ENCODE results near the gene HELZ2.
A peak's percentile ranks its signal among the peaks of the same experiment; 100 is the strongest.

HELZ2 gene

DNA sequence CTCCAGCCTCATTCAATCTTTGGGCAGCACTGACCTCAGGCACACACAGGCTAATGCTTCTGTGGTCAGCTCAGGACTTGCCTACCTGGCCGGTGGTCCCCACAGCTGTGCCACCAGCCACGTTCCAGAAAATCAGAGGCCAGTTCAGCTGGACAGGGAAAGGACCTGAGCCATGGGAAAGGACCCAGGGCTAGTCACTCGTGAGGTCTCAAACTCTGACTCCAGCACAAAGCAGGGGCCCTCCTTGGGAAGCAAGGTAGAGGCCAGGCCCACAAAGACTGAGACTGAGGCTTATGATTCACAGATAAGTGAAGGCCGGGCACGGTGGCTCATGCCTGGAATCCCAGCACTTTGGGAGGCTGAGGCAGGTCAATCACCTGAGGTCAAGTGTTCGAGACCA, 22.4 kb upstream of the HELZ2 start:
- DNase-seq = no peak

GRCh38 chr20:63595416-63596127, 21.5 kb upstream of the HELZ2 start:
- DNase-seq = no peak

GRCh38 chr20:63594043-63594561, 20.1 kb upstream of the HELZ2 start:
- no peak for DNase-seq

DNA sequence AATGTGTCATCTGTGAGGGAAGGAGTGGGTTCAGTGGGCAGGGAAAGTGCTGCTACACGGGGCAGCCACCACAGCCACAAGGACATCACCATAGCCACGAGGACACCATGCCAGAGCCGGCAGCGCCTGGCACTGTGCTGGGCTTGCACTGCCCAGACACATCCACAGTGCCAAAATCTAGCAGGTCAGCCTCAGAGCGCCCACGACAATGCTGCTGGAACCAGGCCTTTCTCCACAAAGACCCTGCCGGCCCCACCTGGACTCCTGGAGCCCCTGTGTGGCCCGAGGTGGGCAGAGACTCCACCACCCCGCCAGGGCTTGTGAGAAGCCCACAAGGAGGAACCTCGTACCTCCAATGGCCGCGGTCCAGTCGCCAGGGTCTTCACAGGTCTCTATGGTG, 18.6 kb upstream of the HELZ2 start:
- DNase-seq = no peak

GRCh38 chr20:63591786-63592355, 17.8 kb upstream of the HELZ2 start:
- no peak for DNase-seq

- no peak for DNase-seq
Measured at GRCh38 chr20:63591147-63591533, 17.1 kb upstream of the HELZ2 start.

DNA sequence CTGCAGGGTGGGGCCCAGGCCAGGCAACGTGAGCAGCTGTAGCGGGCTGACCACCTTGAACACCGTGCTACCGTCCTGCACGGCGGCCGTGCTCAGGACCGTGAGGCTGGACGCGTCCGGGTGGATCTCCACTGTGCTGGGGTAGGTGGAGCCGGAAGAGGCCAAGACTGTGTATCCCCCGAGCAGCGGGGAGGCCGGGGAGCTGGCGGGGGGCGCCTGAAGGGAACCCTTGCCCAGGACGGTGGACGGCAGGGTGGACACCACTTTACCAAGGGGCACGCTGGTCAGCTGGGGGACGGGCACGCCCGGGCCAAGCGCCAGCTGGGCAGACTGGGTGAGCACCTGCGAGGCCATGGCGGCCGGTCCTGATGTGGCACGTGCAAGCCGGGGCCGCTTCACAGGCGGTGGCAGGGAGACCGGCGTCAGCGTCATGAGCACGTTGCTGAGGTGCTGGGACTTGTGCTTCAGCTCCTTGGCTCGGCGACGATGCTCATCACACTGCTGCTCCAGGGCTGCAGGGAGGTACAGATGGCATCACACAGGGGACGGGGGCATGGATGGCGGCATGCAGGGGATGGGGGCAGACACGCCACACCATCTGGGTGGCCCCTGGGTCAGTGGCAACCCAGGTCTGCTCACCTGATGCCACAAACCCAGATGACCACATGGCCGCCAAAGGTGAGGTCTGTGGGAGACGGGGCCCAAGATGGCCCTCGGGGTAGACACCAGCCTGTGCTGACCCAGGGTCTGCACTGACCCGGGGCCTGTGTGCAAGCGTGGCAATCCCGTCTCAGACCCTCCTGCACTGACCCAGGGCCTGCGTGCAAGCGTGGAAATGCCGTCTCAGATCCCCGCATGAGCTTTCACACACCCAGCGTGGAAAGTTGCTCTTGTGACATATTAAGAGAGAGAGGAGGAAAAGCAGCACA, 16.4 kb upstream of the HELZ2 start:
- no peak for DNase-seq

- DNase-seq = peak; percentile 24
Measured at GRCh38 chr20:63589261-63590217, 15.5 kb upstream of the HELZ2 start.

DNA sequence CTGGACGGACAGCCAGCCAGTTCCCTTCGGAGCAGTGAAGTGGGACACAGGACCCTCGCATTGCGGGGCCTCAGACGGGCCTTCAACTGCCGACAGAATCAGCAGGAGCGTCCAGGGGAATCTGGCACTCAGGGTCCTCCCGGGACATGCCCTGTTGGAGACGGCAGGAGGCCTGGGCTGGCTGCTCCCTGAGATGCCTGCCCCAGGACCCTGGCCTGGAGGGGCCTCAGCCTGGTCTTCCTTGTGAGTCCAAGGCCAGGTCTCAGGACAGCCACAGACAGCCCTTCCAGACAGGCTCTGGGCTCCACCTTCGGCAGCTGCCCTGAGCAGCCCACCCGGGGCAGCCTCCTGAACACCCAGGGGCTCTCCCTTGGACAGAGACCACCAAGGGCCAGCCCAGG, 14.6 kb upstream of the HELZ2 start:
- DNase-seq = no peak

DNA sequence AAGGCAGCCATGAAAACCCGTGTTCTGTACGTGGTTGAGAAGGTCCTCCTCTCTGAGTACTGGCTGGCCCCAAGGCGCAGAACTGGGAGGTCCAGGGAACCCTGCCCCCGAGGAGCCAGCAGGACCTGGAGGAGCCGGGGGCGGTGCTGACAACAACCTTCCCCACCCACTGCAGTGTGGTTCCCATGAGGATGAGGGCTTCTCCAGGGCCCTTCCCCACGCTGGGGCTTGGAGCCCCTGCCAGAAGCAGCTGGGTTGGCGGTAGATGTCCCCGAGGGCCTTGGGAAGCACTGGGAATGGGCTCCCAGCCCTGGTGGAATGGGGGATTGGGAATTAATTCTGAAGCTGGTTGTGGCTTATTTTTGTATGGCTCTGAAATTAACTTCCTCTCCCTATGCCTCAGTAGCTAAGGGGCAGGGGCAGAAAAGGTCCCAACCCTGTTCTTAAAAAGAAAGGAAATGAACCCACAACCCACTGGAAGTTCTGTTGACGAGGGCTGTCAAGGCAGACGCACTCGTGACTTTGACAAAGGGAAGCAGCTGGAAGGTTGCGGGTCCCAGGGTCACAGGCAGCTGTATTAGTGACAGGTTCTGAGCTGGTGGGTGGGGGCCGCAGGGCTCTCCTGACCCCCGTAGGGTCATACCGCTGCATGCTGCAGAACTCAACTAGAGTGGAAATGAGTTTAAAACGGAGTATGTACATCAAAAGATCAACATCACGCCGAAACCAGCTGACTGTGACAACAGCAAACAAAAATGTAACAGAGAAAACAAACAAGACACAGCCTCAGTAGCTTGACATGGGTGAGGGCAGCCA, 13.9 kb upstream of the HELZ2 start:
- DNase-seq = no peak

DNA sequence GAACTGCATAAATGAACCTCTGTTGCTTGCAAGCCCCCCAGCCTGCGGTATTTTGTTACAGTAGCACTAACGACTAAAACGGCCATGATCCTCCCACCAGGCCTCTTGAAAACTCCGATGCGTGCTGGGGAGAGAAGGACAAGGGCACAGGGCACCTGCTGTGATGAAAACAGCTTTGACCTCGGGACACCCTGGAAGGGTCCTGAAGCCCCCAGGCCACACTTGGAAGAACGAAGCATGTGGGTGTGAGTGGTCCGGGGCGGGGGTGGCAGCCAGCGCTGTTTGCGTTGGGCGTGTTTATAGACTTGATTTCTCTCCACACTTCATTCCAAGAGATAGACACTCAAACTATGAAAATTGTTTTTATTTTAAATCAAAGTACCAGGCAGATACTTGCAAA, 13.2 kb upstream of the HELZ2 start:
- DNase-seq = no peak

GRCh38 chr20:63586797-63587196, 12.8 kb upstream of the HELZ2 start:
- DNase-seq = no peak

GRCh38 chr20:63585616-63586565, 11.9 kb upstream of the HELZ2 start:
- DNase-seq = no peak

DNA sequence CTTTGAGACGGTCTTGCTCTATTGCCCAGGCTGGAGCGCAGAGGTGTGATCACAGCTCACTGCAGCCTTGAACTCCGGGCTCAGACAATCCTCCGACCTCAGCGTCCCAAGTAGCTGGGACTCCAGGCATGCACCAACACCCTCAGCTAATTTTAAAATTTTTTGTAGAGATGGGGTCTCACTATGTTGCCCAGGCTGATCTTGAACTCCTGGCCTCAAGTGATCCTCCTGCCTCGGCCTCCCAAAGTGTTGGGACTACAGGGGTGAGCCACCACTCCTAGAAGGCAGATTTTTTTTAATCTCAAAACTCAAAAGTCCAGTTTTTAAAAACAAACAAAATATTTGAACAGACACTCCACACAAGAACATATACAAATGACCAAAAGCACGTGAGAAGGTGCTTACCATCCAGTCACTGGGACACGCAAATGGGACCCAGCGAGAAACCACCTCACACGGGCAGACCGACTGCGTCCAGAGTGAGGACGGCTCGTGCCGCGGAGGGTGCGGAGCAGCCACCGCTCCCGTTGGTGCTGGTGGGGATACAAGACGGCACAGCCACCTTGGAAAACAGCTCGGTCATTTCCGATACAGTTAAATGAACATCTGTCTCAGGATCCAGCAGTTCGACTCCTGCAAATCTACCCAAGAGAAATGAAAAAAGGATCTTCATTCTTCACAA, 8.5 kb upstream of the HELZ2 start:
- DNase-seq = no peak

GRCh38 chr20:63580796-63581461, 6.9 kb upstream of the HELZ2 start:
- peak; percentile 27 for DNase-seq

DNA sequence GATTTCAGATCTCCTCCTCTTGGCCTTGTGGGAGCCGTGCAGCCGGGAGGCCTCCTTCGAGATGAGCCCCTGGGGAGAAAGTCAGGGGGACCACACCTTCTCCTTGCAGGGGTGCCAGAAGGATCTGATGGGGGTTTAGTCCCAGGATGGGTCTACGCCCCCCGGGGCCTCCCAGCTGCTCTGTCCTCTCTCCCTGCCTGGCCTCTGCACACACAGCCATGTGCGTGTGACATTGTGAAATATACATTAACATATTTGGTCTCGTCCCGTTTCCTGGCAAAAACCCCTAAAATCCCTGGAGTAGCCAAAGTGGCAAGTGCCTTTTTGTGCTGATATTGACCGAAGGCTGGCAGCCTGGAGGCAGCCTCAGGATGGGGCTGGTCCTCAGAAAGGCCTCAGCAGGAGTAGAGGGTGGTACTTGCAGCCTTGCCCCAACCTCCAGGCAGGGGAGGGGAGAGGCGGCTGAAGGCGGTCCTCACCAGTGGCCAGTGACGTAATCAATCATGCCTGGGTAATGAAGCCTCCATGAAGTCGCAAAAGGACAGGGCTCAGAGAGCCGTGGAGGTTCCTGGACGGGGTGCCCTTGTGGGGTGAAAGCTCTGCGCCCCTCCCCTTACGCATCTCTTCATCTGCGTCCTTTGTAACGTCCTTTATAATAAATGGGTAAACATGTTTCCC, 5.1 kb upstream of the HELZ2 start:
- DNase-seq = no peak

DNA sequence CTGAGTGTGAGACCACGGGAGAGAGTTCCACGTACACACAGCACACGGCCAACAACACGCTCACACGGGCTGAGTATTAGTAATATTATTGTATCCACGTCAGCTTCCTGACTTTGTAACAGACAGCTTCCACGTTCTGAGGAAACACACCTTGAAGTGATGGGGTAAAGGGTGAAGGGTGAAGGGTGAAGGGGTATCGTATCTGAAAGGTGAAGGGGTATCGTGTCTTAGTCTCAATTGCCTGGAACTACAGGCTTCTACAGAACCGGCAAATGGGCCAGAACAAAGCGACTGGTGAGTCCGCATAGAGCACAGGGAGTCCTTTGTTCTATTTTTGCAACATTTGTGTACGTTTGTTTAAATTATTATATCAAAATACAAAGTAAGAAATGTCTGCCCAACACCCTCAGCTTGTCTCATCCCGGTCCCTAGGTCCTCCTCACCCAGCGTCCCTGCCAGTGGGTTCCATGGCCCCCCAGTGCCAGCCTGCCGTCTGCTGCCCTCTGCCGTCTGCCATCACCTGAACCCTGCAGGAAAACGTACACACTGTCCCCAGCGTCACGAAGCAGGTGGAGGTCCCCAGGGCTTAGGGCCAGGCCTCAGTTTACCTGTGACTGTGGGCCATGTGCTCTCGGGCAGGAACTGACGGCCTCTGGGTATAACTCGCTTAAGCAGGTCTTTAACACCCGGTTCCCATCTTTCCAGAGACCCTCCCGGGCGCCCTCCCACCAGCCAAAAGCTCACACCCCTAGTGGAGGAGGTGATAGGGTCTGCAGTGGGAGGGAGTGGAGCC, 4.4 kb upstream of the HELZ2 start:
- no peak for DNase-seq

Measured in NCI-H1092 treated with DMSO at 0.1 percent for 48 hours (cell line).